Inflammatory macrophage treated with lipopolysaccharide for 1 hour (primary cell): ENCODE results near the gene PTGER2.

ENCODE experiments used
- DNase-seq, 2 donors: peaks; one replicate each; pipeline ENCODE4 v3.0.0-alpha.2; 2020 to 2022

The PTGER2 gene

GRCh38 chr14:52342849-52343596 lies 28.9 kb downstream of the PTGER2 start:
- no peak for DNase-seq

- no peak for DNase-seq
These were observed 32.7 kb downstream of the PTGER2 start for GRCh38 chr14:52346778-52347177.

GRCh38 chr14:52348279-52348678 lies 34.2 kb downstream of the PTGER2 start:
- no peak for DNase-seq

DNA sequence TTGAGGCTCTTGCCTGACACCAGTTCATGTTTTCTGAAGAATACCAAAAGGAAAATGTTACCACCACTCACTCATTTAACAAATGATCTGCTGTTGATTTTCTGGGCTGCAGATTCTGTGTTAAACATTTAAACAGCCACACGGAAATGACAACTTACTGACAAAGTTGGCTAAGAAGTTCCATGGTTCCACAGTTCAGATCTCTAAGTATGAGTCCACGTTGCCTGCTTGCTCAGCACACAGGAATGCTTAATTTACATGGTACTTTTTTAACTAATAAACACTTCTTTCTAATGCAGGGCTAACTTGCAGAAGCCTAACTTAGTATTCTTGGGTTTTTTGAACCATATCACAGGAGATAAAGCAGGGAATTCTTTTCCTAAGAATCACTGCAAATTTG lies 34.7 kb downstream of the PTGER2 start:
- no peak for DNase-seq

GRCh38 chr14:52349731-52350130 lies 35.6 kb downstream of the PTGER2 start:
- peak; percentile 58 to 62 for DNase-seq

GRCh38 chr14:52350445-52350844 lies 36.3 kb downstream of the PTGER2 start:
- no peak for DNase-seq

DNA sequence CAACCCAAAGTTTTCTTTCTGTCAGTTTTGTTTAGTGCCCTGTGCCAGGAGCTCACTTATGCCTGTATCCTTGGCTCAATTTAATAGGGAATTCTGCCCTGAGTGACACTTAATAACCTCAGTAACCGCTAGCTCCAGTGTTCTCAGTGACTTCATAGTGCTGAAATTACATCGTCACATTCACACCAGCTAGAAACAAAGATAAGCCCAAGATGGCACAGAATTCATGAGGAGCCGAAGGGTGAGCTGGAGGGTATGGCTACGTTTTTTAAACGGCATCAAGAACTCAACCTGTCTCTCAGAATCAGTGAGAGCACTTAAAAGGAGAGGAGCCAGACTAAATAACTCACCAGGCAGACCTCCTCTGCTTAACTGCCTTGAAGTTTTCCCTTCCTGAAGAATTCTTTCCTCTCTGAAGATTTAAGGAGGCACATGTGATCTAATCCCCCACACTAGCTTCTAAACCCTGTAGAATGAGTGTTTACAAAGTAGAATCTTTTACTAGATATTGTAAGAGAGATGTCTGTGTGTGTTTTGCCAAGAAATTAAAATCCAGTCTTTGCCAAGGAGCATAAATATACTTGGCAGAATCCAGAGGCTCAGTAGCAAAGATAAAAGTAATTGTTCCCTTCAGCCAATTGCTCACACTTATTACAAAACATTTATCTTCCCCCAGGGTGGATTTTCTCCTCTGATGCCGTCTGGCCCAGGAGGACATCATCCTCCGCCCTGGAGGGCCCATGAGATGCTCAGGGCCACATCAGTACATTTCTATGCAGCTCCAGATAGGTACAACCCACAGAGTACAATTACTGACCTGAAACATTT lies 37.3 kb downstream of the PTGER2 start:
- DNase-seq, result no peak

DNA sequence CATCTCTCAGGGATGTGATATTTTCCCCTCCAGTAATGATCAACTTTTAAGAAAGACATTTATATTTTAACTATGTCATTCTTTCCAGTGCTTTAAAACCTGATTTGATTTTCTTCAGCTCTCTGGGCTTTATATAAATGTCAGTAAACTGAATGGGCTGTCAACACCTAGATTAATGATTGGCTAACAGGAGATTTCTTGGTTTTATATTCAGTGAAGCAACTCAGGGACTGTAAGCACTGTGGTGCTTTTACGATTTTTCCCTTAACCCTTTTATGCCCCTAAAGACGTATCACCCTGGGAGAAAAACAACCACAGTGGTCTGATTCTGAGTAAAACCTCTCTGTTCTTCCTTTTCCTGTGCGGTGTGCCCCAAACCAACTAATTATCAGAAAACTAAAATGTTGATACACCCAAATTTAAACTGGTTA lies 38.0 kb downstream of the PTGER2 start:
- DNase-seq, result no peak

DNA sequence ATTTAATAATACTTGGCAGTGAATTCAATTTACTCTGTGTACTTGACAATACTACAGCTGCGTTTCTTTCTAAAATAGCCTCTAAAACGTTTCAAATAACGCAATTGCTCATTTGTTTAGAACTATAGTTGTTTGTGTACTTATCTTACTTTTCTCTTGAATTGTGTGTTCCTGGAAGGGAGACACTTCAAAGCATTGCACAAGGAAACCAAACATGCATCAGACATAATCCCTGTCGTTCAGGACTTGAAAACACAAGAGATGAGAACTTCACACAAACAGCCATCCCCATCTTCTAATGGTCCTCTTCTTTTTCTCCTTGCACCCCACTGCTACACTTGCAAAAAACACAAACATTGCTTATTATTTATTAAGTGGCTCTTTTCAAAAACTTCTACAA lies 38.5 kb downstream of the PTGER2 start:
- DNase-seq, result no peak

DNA sequence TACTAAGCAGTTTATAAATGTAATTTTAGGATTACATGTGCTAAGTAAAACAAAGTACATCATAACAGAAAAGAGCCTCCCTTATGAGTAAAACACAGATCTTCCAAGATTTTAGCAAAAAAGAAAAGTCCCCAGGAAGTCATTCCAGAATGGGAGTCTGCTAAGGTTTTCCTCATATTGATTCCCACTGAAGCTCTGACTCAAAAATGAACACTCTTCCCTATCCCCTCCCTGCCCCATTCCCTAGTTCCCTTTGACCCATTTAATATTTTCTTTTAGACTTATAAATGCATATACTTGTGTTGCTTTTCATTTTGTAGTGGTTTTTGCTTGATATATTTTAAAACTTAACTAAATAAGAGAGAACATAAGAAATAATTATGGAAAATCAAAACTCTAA lies 40.1 kb downstream of the PTGER2 start:
- DNase-seq, result no peak

DNA sequence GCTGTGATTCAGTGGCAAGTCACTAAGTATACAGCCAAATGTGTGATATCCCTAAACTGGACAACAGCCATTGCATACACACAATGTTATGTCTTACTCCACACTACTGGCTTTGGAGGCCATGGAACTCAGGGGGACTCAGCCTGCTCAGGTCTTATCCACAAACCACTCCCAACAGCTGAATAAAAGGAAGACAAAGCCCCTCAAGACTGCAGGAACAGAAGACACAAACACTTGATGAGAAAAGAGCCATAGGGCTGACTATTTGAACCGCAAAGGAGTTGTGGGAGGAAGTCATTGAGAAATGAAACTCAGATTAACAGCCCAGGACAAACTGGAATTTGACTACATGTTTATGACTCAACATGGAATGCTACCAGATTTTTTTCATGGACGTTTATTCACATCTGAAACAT lies 40.9 kb downstream of the PTGER2 start:
- peak; percentile 61 to 65 for DNase-seq

- peak; percentile 39 to 47 for DNase-seq
These were observed 41.4 kb downstream of the PTGER2 start for GRCh38 chr14:52355526-52355925.

DNA sequence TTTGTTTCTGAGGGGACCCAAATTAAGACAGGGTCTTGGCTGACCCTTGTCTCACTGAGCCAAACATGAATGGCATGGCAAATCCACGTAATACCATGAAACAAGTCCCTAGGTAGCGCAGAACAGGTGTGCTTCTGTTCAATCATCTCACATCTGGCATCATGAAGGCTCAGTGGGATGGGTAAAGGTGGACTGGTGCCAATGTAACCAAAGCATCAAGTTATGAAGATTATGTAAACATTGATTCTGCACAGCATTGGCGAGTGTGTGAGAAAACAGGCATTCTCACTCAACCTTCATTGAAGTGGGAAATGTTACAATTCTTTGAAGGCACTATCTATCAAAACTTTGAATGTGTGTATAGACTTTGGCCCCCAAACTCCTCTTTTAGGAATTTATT lies 41.9 kb downstream of the PTGER2 start:
- no peak for DNase-seq

DNA sequence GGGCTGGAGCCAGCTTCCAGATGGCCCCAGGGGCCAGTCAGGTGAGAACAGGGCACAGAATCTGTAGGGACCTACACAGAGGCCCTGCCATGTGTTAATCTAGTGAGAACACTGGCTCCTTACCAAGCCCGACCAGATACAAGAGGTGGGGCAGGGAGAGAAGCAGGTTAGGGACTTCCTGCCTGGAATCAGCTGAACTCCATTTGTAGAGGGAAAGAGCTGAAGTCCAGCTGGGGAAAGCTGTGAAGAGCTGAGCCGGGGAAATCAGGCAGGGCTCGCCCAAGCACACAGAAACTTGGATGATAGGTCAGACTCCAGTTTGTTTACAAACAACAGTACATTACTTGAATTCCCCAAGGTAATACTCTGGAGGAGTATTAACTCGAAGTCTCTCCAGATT lies 46.7 kb downstream of the PTGER2 start:
- no peak for DNase-seq

- no peak for DNase-seq
These were observed 49.1 kb downstream of the PTGER2 start for GRCh38 chr14:52363041-52363704.

DNA sequence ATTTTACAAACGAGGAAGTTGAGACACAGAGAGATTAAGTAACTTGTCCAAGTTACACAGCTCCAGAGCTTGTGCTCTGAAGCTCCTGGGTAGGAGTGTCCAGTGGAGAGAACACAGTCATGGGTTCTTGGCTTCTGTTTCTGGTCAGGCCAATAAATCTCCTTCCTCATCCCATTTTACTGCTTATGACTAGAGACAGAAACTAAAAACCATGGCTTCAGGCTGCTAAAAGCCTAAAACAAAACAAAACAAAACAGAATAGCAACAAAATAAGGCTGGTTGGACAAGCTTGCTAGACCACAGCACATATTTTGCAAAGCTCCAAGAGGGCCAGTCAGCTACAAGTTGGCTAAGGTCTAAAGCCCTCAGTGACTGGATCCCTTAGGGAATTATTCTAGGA lies 49.8 kb downstream of the PTGER2 start:
- DNase-seq, result peak; percentile 48 to 81

- DNase-seq, result peak; percentile 42 to 53
These were observed 51.0 kb downstream of the PTGER2 start for GRCh38 chr14:52365071-52365470.

DNA sequence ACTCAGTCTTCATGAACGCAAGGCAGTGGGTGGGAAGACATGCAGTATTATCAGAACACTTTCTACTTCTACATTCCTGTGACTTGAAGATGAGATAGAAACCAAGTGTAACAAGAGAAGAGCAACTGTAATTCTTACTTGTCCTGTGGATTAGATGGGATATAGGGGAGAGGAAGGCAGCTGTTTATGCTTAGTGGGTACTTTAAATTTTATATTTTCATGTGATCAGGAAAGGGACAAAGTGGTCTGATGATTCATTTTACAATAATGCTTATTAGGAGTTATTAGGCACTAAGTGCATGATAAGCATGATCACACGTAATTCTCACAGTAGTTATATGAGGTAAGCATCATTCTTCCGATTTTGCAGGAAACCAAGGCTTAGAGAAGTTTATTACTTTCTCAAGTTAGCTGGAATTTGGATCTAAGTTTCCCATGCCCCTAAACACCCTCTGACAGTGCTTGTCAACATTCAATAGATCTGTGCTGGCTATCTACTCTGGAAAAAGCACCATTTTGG lies 52.7 kb downstream of the PTGER2 start:
- DNase-seq, result no peak

DNA sequence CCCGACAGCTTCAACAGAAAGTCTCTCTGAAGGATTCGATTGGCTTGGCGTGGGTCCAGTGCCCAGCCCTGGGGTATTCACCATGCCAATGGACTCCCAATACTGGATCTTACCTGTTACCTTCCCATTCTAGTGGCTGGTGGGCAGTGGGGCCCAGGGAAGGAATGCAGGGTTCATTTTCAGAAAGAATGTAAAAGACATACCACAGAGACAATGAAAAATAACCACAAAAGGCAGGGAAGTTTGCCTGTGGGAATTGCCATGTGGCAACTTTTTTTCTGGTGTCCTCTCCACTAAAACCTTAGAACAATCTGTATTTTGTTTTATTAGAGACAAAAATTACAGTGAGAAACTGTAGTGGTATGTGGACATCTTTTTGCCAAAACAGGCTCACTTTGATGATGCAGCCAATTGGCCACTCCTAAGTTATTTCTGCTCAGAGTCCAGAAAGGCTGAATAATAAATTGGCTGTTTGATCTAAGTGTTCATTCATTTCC lies 55.2 kb downstream of the PTGER2 start:
- no peak for DNase-seq

DNA sequence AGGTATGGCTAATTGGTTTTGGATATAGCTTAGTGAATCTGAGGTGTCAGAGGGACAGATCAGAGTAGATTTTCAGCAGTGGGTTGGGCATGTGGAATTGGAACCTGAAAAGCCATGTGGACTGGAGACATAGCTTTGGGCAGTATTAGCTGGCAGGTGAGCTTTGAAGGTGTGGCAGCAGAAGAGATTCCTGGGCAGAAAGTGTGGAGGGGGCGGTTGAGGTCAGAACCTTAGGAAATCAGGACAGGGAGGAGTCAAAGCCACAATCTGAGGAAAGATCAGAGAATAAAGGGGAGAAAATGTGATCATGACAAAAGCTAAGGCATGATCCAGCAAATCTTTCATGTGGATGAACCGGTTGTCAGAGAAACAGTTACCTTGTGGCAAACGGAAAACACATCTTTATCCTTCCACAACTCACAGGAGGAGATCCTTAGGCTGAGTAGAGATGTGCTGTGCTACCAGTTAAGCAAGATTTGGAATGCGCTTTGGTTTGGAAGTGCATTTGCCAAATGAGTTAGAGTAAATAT lies 56.4 kb downstream of the PTGER2 start:
- no peak for DNase-seq

DNA sequence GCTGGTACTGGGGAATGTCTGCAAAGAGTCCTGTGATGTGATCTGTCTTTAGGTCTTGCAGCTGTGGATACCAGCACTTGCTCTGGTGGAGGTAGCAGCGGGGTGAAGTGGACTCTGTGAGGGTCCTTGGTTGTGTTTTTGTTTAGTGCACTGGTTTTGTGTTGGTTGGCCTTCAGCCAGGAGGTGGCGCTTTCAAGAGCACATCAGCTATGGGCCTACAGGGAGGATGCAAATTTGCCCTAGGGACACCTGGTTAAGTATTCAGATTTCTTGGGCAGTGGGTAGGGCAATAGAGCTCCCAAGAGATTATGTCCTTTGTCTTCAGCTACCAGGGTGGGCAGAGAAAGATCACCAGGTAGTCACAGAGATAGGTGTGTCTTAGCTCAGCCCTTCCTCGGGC lies 63.8 kb downstream of the PTGER2 start:
- DNase-seq, result no peak
